ENCODE measurements around the gene GYS1.

Gene GYS1

GRCh38 chr19:48985711-48986110 is 7.4 kb downstream of the GYS1 start:
- Histone ChIP-seq H3K9me3 (no peaks in the 10 kb centered on the region), H3K27ac (no peak overlapping the region), H3K4me3 (no peak overlapping the region), H3K36me3 (peaks cover 62 to 91% (median 73%) of the 10 kb centered on the region in 3 donors), H3K4me1 (peaks cover 0 to 13% (median 10%) of the 10 kb centered on the region in 4 donors), H3K27me3 (no peaks in the 10 kb centered on the region)
- intact Hi-C loops (cut with DNase I; ENCODE audit: low total_unique reads), result no loop called here
- no peak for DNase-seq
- no peak for TF ChIP-seq CTCF (IDR thresholded peaks at IDR 0.05)

- Histone ChIP-seq H3K27me3 (no peaks in the 10 kb centered on the region), H3K4me1 (peaks cover 4 to 25% (median 12%) of the 10 kb centered on the region in 4 donors), H3K9me3 (no peaks in the 10 kb centered on the region), H3K4me3 (no peak overlapping the region), H3K27ac (no peak overlapping the region), H3K36me3 (peaks cover 55 to 76% (median 61%) of the 10 kb centered on the region in 3 donors)
- no peak for DNase-seq
- no peak for TF ChIP-seq CTCF (IDR thresholded peaks at IDR 0.05)
- intact Hi-C loops (cut with DNase I; ENCODE audit: low total_unique reads), result no loop called here
Observed at GRCh38 chr19:48982280-48982679, 10.8 kb downstream of the GYS1 start.

- Histone ChIP-seq H3K27ac (peak overlapping the region; percentile 78 to 80), H3K4me1 (peaks cover 4 to 27% (median 12%) of the 10 kb centered on the region in 4 donors), H3K4me3 (no peak overlapping the region), H3K9me3 (no peaks in the 10 kb centered on the region), H3K27me3 (no peaks in the 10 kb centered on the region), H3K36me3 (peaks cover 41 to 76% (median 46%) of the 10 kb centered on the region in 3 donors)
- DNase-seq, result no peak
- intact Hi-C loops (cut with DNase I; ENCODE audit: low total_unique reads), result no loop called here
- no peak for TF ChIP-seq CTCF (IDR thresholded peaks at IDR 0.05)
Observed at GRCh38 chr19:48977061-48977460, 16.0 kb downstream of the GYS1 start.

GRCh38 chr19:48975947-48976847 is 16.9 kb downstream of the GYS1 start:
- H3K27ac ChIP-seq, result peak overlapping the region in 1 of 2 donors; percentile 80
- no peak overlapping the region for H3K4me3 ChIP-seq
- DNase-seq, result no peak
- H3K27me3 ChIP-seq, result no peaks in the 10 kb centered on the region
- intact Hi-C loops (cut with DNase I; ENCODE audit: low total_unique reads), result no loop called here
- H3K36me3 ChIP-seq, result peaks cover 33 to 73% (median 37%) of the 10 kb centered on the region in 3 donors
- peaks cover 4 to 27% (median 12%) of the 10 kb centered on the region in 4 donors for H3K4me1 ChIP-seq
- TF ChIP-seq CTCF (IDR thresholded peaks at IDR 0.05), result no peak
- no peaks in the 10 kb centered on the region for H3K9me3 ChIP-seq

- Histone ChIP-seq H3K27ac (peak overlapping the region in 1 of 2 donors; percentile 29), H3K9me3 (no peaks in the 10 kb centered on the region), H3K4me1 (peaks cover 0 to 37% (median 28%) of the 10 kb centered on the region in 4 donors), H3K27me3 (no peaks in the 10 kb centered on the region), H3K36me3 (peaks cover 62 to 91% (median 67%) of the 10 kb centered on the region in 3 donors), H3K4me3 (no peak overlapping the region)
- intact Hi-C loops (cut with DNase I; ENCODE audit: low total_unique reads), result loop anchor here (5.0 kb wide), 1 partner anchor 174 kb away; no protein-coding TSS in a partner anchor
- DNase-seq, result peak; percentile 70 to 85
- peak; percentile 89 to 91 for TF ChIP-seq CTCF (IDR thresholded peaks at IDR 0.05)
Observed at GRCh38 chr19:48970923-48971395, 22.1 kb downstream of the GYS1 start.

Measured in tibial artery (tissue), 4 donors.